OCI-LY3 (cell line): ENCODE measurements around the gene HIC1.

Source experiments
- H2AFZ ChIP-seq: fragments of 200-600, 300-600 bp; shearing (Covaris generic); 2 replicates; pipeline ENCODE4 v1.6.0; 2014; ENCODE audit warnings: antibody characterized with exemption, low read depth, low read length
- H3K27ac ChIP-seq: fragments of 200-600, 300-600 bp; sonication (generic); 2 replicates; pipeline ENCODE4 v1.5.1; 2014; ENCODE audit warnings: mild to moderate bottlenecking, low read length, moderate library complexity, mixed read lengths
- H3K27me3 ChIP-seq: fragments of 200-600, 300-600 bp; sonication (generic); 2 replicates; pipeline ENCODE4 v1.6.1; 2014; ENCODE audit warnings: low read depth, low read length, mixed read lengths
- H3K36me3 ChIP-seq: fragments of 200-600, 300-600 bp; sonication (generic); replicated peaks from 2 replicates; pipeline ENCODE3; 2014; ENCODE audit warnings: low read depth, low read length, mixed read lengths
- H3K4me1 ChIP-seq: fragments of 300-600, 200-600 bp; sonication (generic); 2 replicates; pipeline ENCODE4 v1.6.1; 2014; ENCODE audit warnings: low read length, mixed read lengths
- H3K4me2 ChIP-seq: fragments of 200-600, 300-600 bp; sonication (generic); 2 replicates; pipeline ENCODE4 v1.6.1; 2014; ENCODE audit warnings: low read length, mixed read lengths
- H3K4me3 ChIP-seq: fragments of 300-600, 200-600 bp; sonication (generic); 2 replicates; pipeline ENCODE4 v1.5.1; 2014; ENCODE audit warnings: antibody characterized with exemption, mild to moderate bottlenecking, low read length, moderate library complexity
- H3K79me2 ChIP-seq: fragments of 300-600, 200-600 bp; shearing (Covaris generic); 2 replicates; pipeline ENCODE4 v1.6.1; 2014; ENCODE audit warnings: mild to moderate bottlenecking, low read length, mixed read lengths
- H3K9ac ChIP-seq: fragments of 300-600, 200-600 bp; shearing (Covaris generic); 2 replicates; pipeline ENCODE4 v1.6.0; 2014; ENCODE audit warnings: mild to moderate bottlenecking, low read length, moderate library complexity
- H3K9me3 ChIP-seq: fragments of 200-600, 300-600 bp; shearing (Covaris generic); 2 replicates; pipeline ENCODE4 v1.6.1; 2014; ENCODE audit warnings: low read length, mixed read lengths; ENCODE audit not compliant: insufficient read depth
- H4K20me1 ChIP-seq: fragments of 200-600, 300-600 bp; sonication (generic); 2 replicates; pipeline ENCODE4 v1.6.1; 2016; ENCODE audit warnings: low read length, mixed read lengths; ENCODE audit not compliant: insufficient read depth
- EZH2phosphoT487 ChIP-seq: fragments of 200-600 bp; shearing (Covaris generic); IDR thresholded peaks from 2 replicates; pipeline ENCODE4 v1.6.1; 2018; ENCODE audit warnings: antibody characterized with exemption, mixed run types, low read depth
- TF ChIP-seq, protein P1 (sequence below): fragments of 200-600, 300-600 bp; sonication (generic); IDR thresholded peaks from 2 replicates; pipeline ENCODE4 v1.5.1; 2014; ENCODE audit warnings: antibody characterized with exemption, low read length, low read depth

HIC1 gene

DNA sequence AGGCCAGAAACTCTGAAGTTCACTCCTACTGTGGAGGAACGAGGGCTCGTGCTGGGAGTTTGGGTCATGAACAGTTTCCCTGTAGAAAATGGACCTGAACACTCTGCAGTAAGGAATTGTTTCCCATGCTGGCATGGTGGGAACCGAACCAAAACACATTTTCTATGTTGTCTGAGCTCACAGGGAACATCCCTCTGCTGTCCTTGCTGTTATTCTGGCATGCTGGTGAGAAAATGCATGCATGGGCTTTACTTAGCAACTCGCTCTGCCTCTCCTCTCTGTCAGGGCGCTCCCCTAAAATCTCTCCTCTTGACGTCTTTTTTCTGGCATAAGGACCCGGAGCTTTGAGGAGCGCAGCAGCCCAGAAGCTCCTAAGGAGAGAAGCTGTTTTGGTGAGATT is 35.2 kb upstream of the HIC1 start:
- Histone ChIP-seq H3K27ac (no peak overlapping the region), H2AFZ (no peak overlapping the region), H4K20me1 (no peaks in the 10 kb centered on the region), H3K9me3 (no peaks in the 10 kb centered on the region), H3K27me3 (peaks cover 5% of the 10 kb centered on the region; the same call in 1 of the 2 replicates), H3K4me3 (no peak overlapping the region), H3K4me1 (peaks cover 25% of the 10 kb centered on the region), H3K79me2 (no peaks in the 10 kb centered on the region), H3K4me2 (no peak overlapping the region), H3K36me3 (no peaks in the 10 kb centered on the region), H3K9ac (no peak overlapping the region)
- no peak for TF ChIP-seq EZH2phosphoT487
- TF ChIP-seq, protein P1, sequence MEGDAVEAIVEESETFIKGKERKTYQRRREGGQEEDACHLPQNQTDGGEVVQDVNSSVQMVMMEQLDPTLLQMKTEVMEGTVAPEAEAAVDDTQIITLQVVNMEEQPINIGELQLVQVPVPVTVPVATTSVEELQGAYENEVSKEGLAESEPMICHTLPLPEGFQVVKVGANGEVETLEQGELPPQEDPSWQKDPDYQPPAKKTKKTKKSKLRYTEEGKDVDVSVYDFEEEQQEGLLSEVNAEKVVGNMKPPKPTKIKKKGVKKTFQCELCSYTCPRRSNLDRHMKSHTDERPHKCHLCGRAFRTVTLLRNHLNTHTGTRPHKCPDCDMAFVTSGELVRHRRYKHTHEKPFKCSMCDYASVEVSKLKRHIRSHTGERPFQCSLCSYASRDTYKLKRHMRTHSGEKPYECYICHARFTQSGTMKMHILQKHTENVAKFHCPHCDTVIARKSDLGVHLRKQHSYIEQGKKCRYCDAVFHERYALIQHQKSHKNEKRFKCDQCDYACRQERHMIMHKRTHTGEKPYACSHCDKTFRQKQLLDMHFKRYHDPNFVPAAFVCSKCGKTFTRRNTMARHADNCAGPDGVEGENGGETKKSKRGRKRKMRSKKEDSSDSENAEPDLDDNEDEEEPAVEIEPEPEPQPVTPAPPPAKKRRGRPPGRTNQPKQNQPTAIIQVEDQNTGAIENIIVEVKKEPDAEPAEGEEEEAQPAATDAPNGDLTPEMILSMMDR = no peak

DNA sequence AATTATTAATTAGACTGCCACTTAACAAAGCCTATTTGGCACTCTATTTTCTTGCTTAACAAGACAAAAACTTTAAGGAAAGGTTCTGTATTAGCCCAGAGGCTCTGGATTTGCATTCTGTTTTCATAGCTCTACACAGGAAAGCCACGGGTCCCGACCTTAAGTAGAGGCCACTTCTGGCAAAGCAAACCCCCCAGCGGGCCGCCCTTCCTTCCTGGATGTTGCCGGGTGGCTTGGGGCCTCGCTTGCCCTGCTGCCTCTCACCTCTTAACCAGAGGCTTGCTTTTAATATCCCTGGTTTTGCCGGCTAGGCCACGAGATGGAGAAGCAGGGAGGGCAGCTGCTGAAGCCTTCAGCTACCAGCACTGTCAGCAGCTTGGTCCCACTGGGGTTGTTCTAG is 34.2 kb upstream of the HIC1 start:
- Histone ChIP-seq H3K4me3 (no peak overlapping the region), H3K4me1 (peaks cover 25% of the 10 kb centered on the region), H4K20me1 (no peaks in the 10 kb centered on the region), H3K79me2 (no peaks in the 10 kb centered on the region), H3K36me3 (no peaks in the 10 kb centered on the region), H3K27ac (no peak overlapping the region), H3K9me3 (no peaks in the 10 kb centered on the region), H3K9ac (no peak overlapping the region), H3K4me2 (no peak overlapping the region), H3K27me3 (peaks cover 5% of the 10 kb centered on the region; the same call in 1 of the 2 replicates), H2AFZ (no peak overlapping the region)
- no peak for TF ChIP-seq EZH2phosphoT487
- TF ChIP-seq, protein P1 = no peak

DNA sequence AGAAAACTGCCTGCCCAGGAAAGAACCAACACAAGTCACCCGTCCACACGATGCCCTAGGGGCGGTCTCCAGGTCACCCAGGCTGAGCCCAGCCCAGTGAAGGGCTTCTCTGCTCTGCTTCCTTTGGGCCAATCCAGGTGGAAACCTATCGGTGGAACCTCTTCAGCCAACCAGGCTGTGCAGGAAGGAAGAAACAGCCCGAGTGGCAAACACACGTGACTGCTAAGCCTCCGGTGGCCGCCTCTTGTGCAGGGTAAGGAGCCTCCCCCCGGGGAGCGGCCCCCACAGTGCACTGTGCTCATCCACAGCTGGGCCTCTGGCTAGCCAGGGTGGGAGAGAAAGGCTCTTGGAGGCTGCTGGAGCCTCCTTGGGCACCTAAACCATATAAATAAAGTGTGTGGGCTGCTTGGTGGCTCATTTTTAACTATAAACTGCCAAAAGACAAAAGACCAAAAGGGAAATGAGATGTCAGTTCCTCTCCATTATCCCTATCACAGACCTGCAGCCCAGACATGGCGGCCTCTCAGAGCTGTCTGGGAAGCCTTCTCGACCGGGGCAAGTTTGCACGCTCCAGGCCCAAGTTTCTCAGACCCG is 32.2 kb upstream of the HIC1 start:
- H3K27me3 ChIP-seq = peaks cover 5% of the 10 kb centered on the region; the same call in 1 of the 2 replicates
- H4K20me1 ChIP-seq = no peaks in the 10 kb centered on the region

DNA sequence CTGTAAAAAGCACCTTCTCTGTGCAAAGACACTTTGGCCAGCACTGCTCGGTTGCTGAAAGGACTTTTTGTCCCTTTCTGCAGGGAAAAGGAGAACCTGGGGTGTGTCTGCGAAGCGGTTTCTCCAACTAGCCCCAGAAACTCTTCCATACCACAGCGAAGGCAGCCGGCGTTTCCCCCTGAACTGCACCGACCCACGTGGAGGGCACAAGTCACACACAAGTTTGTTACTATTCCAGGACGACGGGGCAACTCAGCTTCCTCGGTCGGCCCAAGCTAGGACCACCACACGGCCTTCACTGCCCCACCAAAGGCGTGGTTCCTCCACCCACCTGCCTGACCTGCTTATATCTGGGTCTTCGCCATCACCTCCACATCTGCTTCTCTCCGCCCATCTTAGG is 31.6 kb upstream of the HIC1 start:
- Histone ChIP-seq H3K36me3 (no peaks in the 10 kb centered on the region), H3K9me3 (no peaks in the 10 kb centered on the region), H3K27ac (no peak overlapping the region), H3K4me1 (peaks cover 10% of the 10 kb centered on the region), H2AFZ (no peak overlapping the region), H3K79me2 (no peaks in the 10 kb centered on the region), H3K9ac (no peak overlapping the region), H3K4me3 (no peak overlapping the region), H4K20me1 (no peaks in the 10 kb centered on the region), H3K4me2 (no peak overlapping the region), H3K27me3 (peaks cover 5% of the 10 kb centered on the region; the same call in 1 of the 2 replicates)
- TF ChIP-seq, protein P1 = no peak
- TF ChIP-seq EZH2phosphoT487 = no peak

More for the DNA sequence above, 32.2 kb upstream of the HIC1 start:
- Histone ChIP-seq H3K9ac (no peak overlapping the region), H3K4me3 (no peak overlapping the region), H3K79me2 (no peaks in the 10 kb centered on the region), H3K4me1 (peaks cover 13% of the 10 kb centered on the region), H3K27ac (no peak overlapping the region), H3K36me3 (no peaks in the 10 kb centered on the region), H2AFZ (no peak overlapping the region), H3K9me3 (no peaks in the 10 kb centered on the region), H3K4me2 (no peak overlapping the region)
- TF ChIP-seq, protein P1 = no peak
- no peak for TF ChIP-seq EZH2phosphoT487
